HG03066 (cell line): Measurements from ENCODE around the gene ASPG.

Experiments used
- ATAC-seq: cut with Tn5 transposase; IDR thresholded peaks from one replicate; pipeline ENCODE4 v1.9.1; 2021; ENCODE audit warnings: low read depth; ENCODE audit not compliant: unreplicated experiment

ASPG gene

GRCh38 chr14:104092931-104093365, 7.4 kb downstream of the ASPG start:
- no peak for ATAC-seq

GRCh38 chr14:104093366-104094055, 8.0 kb downstream of the ASPG start:
- ATAC-seq = no peak

- no peak for ATAC-seq
Measured at GRCh38 chr14:104094056-104094708, 8.7 kb downstream of the ASPG start.

DNA sequence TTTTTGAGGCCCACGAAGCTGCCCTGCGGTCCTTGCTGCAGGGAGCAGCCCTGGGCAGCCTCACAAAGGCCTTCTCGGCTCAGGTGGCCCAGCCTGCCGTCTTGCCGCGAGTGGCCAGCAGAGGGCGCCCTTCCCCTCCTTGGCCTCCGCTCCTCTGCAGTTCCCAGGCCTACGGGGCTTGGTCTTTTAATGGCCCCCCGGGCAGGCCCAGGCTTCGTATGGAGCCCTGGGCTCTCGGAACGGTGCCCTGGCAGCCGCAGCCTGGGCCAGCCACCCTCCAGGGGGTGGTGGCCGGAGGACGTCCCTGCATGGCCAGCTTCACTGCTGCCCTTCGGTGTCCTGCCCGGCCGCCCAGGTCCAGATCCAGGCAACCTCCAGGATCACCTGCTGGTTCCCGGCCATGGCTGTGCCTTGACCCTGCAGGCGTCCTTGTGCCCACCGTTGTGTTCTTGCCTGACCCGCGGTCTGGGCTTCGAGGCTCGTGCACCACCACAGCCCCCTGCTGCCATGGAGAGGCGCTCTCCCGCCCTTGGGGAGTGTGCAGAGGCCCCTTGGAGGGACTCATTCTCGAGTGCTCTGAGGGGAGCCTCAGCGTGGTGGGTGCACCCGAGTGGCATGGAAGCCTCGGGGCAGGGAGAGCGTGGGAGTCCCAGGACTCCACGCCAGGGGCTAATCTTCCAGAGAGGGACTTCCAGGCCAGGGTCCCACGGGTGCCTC, 9.4 kb downstream of the ASPG start:
- no peak for ATAC-seq

DNA sequence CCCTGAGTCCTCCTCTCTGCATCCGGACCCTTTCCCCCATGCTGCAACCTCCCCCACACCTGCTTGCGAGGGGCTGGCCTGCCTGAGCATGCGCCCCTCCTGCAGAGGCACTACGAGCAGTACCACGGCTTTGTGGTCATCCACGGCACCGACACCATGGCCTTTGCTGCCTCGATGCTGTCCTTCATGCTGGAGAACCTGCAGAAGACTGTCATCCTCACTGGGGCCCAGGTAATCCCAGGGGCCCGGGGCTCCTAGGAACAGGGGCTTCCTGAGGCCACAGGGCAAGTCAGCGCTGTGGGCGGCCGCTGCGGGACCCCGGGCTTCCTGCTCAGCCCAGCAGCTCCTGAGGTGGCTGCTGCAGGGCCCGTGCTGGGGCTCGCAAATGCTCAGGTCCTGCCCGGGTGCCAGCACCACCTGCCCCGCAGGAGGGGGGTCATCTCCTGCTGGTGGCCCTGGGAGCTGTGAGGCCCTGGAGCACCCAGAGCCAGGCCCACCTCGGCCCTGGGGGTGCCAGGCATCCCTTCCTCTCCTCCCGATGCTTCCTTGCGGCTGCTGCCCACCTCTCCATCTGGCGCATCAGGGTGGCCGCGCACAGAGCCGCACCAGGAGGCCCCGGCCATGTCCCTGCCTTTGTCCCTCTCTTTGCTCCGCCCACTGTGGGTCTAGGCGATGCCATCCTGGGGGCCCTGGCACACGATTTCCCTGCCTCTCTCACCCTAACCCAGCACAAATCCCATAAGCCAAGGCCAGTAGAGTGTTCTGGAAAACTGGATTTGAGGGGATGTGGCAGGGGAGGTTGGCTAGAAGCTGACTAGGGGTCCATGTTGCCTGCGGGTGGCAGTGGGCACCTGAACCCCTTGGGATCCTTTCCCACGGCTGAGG, 10.2 kb downstream of the ASPG start:
- no peak for ATAC-seq

DNA sequence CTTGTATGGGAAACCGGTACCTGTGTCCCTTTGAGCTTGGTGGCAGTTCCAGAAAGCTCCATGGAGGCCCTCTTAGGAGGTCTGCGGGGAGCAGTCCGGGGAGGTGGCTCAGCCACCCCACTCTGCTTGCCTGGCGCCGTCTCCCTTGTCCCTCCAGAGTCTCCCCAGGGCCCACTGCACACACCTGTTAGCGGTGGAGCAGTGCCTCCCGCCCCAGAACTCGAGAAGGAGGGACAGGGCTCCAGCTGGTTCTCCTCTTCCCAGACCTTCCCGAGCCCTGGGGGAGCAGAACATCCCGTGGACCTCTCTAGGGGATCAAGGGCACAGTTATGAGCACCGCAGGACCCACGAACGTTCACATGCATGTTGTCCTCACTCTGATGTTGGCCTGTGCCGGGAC, 10.8 kb downstream of the ASPG start:
- ATAC-seq = no peak

GRCh38 chr14:104096751-104097700, 11.5 kb downstream of the ASPG start:
- ATAC-seq = no peak

- no peak for ATAC-seq
Measured at GRCh38 chr14:104098272-104099095, 13.0 kb downstream of the ASPG start.

DNA sequence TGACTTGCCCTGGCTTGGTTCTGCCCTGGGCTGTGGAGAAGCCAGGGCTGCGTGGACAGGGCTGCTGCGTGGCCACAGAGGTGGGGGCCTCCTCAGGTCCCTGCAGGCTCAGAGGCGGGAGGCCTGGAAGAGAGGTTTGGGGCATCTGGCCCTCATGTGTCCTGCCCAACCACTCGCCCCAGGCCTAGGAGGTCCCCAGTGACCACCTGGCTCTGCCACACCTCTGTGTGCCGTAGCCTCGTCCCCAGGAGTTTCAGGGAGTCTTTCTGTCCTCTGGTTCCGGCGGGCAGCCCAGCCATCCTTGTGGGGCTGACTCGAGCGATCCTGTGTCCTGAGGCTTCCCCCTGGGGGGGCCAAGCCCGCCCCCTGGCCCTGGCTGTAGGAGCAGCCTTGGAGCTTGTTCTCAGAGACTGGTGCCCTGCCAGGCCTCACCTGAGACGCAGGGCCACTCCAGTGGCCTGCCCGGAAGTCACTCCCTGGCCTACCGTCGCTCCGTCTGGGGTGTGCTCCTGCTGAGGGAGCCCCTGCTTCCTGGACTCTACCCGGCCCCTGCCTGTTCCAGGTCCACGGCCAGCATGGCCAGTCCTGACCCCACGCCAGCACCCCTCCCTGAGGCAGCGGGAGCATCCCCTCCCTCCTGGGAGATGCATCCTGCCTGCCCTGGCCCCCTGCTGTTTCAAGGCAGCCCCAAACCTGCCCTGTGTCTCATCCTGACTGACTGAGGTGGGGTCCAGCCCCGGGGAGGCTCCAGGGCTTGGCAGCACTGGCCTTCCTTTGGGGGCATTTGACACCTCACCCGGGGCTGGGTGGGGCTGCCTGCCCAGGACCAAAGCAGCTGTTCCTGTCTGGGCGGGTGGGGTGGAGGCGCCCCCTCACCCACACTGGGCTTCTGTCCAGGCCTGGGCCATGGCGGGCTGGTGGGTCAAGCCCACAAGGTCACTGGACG, 13.9 kb downstream of the ASPG start:
- ATAC-seq = no peak

GRCh38 chr14:104100171-104101085, 14.9 kb downstream of the ASPG start:
- no peak for ATAC-seq

- ATAC-seq = no peak
Measured at GRCh38 chr14:104101086-104101621, 15.7 kb downstream of the ASPG start.

- no peak for ATAC-seq
Measured at GRCh38 chr14:104101651-104102281, 16.3 kb downstream of the ASPG start.

DNA sequence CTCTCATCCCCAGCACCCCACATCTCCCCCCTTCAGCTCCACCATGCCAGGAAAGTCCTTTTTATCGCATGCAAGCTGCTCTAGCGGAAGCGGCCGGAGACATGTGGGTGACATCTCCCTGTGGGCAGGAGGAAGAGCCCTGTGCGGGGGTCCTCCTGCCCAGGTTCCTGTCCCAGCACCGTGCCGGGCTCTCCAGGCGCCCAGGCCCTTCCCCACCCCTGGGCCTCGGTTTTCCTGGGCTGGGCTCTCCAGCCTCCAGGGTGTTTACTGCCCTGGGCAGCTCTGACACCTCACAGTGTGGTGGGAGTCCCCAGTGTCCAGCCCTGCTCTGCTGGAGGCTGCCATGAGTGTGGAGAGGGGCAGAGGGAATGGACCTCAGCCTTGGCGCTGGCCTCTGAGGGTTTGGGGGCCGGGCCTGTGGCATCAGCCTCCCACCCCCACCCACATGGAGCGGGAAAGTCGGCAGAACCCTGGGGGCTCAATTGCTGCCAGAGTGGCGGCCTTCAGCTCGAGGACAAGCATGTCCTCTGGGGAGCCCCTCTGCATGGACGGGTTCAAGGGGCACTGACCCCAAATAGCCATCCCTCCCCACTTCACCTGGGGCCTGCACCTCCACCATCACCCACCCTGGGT, 16.9 kb downstream of the ASPG start:
- ATAC-seq = no peak

DNA sequence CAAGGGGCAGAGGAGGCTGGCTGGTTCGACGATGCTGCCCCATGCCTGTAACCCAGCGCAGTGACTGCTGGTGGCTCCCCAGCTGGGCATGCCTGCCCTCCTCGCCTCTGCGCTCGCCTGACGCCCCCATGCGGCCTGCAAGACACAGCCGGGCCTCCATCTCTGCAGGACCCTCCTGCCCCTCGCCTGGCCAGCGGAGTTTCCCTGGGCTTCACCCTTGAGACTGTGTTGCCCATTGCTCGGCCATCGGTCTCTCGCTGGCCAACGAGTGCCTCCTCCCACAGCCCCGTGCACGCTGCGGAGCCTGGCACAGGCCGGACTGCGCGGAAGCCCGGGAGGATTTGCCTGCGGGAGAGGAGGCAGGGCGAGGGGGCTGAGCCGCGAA, 17.6 kb downstream of the ASPG start:
- no peak for ATAC-seq

- ATAC-seq = no peak
Measured at GRCh38 chr14:104103446-104104075, 18.1 kb downstream of the ASPG start.
